Neural crest cell (in vitro differentiated cells): ENCODE data around the gene HNRNPH1. TPM values are rescaled to one million over a fixed set of nuclear protein-coding genes. Genes with fewer than 3 reads are reported as not detected.

Source experiments
- DNase-seq: peaks from one replicate; pipeline ENCODE4 v3.0.0; 2021; ENCODE audit warnings: low read depth, mixed read lengths, low spot score
- H3K27ac Mint-ChIP-seq: one replicate; pipeline ENCODE4 v1.8.0; 2021; ENCODE audit warnings: mild to moderate bottlenecking, mixed read lengths; ENCODE audit not compliant: unreplicated experiment
- H3K27me3 Mint-ChIP-seq: 2 replicates; pipeline ENCODE4 v1.8.0; 2021; ENCODE audit warnings: low read depth, mild to moderate bottlenecking, mixed read lengths
- H3K36me3 Mint-ChIP-seq: 2 replicates; pipeline ENCODE4 v1.8.0; 2021; ENCODE audit warnings: low read depth, mild to moderate bottlenecking, mixed read lengths
- H3K4me1 Mint-ChIP-seq: 2 replicates; pipeline ENCODE4 v1.8.0; 2021; ENCODE audit warnings: mixed read lengths
- H3K4me3 Mint-ChIP-seq: one replicate; pipeline ENCODE4 v1.8.0; 2021; ENCODE audit warnings: mild to moderate bottlenecking, mixed read lengths
- H3K9me3 Mint-ChIP-seq: 2 replicates; pipeline ENCODE4 v1.8.0; 2021; ENCODE audit warnings: mixed read lengths
- CTCF ChIP-seq: fragments of 200-600 bp; sonication (generic); conservative IDR thresholded peaks from 2 replicates; pipeline ENCODE4 v1.5.0; 2021; ENCODE audit warnings: antibody characterized with exemption, mild to moderate bottlenecking
- total RNA-seq: library from RNA; stranded (reverse); gene quantifications from 2 replicates; pipeline ENCODE4 v1.2.1, GENCODE V29; 2021

HNRNPH1 gene
- total RNA-seq, 1 donor from 2014 or later = 1,166 TPM

DNA sequence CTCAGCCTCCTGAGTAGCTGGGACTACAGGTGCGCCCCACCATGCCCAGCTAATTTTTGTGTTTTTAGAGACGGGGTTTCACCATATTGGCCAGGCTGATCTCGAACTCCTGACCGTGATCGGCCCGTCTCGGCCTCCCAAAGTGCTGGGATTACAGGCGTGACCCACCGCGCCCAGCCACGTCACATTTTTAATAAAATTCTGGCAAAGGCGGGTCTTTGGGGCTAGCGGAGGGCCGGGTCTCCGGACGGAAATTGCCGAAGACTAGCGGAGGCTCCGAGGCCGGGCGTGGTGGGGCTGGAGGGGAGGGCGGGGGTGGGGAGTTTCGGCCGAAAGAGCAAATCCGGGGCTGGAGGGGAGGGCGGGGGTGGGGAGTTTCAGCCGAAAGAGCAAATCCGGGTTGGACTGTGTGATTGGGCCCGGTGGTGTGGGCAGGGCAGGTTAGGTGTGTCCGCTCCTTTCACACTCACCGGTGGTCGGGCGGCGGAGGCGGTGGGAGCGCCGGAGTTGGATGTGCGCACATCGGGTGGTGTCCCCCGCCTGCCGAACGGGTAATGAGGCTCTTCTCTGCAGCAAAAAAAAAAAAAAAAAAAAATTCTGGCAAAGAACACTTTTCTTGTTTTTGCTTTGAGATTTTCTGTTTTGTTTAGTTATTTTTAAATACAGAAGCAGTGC lies 46.0 kb downstream of the HNRNPH1 start:
- no peaks in the 10 kb centered on the region for H3K4me1 Mint-ChIP-seq
- no peak for DNase-seq
- H3K4me3 Mint-ChIP-seq = no peak overlapping the region
- no peak overlapping the region for H3K27ac Mint-ChIP-seq
- no peaks in the 10 kb centered on the region for H3K27me3 Mint-ChIP-seq
- TF ChIP-seq CTCF = no peak
- peaks cover 10% of the 10 kb centered on the region for H3K36me3 Mint-ChIP-seq
- H3K9me3 Mint-ChIP-seq = no peaks in the 10 kb centered on the region

DNA sequence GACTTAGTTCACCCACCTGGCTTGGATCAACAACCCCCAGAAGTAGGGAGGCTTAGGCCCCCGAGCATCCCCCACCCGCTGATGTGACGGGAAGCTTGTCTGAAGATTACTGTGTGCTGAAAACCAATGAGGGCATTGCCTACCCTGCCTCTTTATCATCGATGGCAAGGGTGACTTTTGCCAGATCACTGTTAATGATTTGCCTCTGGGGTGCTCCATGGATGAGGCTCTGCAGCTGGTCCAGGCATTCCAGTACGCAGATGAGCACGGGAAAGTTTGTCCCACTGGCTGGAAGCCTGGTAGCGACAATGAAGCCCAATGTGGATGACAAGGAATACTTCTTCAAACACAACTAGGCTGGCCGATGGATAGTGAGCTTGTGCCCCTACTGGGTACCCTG lies 51.1 kb downstream of the HNRNPH1 start:
- Mint-ChIP-seq H3K4me3 (no peak overlapping the region), H3K27me3 (no peaks in the 10 kb centered on the region), H3K27ac (no peak overlapping the region), H3K36me3 (peaks cover 13% of the 10 kb centered on the region), H3K4me1 (no peaks in the 10 kb centered on the region), H3K9me3 (no peaks in the 10 kb centered on the region)
- no peak for TF ChIP-seq CTCF
- DNase-seq = no peak

DNA sequence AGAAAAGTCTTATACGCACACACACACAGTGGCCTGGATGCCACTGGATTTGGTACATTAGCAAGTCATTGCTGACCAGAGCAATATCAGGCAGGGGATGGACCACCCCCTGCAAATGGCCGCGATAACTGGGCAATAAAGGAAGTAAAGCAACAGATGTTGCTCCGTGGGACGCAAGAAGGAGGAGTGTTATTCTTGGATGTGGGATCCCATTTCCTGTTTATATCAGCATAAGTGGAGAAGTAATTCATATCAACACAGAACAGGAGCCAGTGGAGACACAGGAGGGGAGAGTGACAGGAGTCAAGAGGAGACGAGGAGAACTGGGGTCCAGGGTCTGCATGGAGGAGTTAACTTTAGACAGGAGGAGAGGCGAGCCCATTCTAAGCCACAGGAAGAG lies 54.8 kb downstream of the HNRNPH1 start:
- no peak for TF ChIP-seq CTCF
- peaks cover 11% of the 10 kb centered on the region for H3K36me3 Mint-ChIP-seq
- no peak for DNase-seq
- H3K4me3 Mint-ChIP-seq = no peak overlapping the region
- peak overlapping the region; percentile 13 for H3K27ac Mint-ChIP-seq
- no peaks in the 10 kb centered on the region for H3K9me3 Mint-ChIP-seq
- no peaks in the 10 kb centered on the region for H3K27me3 Mint-ChIP-seq
- H3K4me1 Mint-ChIP-seq = no peaks in the 10 kb centered on the region

DNA sequence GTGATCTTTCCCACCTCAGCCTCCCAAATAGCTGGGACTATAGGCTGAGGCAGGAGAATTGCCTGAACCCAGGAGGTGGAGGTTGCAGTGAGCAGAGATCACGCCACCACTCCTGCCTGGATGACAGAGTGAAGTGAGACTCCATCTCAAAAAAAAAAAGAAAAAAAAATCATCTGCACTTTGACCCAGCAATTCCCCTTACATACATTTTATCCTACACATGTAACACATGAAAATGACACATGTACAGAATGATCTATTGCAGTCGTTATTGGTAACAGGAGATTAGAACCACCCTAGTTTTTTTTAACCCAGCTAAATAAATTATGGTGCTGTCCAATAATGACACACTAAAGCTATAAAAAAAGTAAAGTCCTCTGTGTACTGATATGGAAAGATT lies 58.9 kb downstream of the HNRNPH1 start:
- H3K4me1 Mint-ChIP-seq = peaks cover 7% of the 10 kb centered on the region
- H3K27me3 Mint-ChIP-seq = no peaks in the 10 kb centered on the region
- H3K9me3 Mint-ChIP-seq = no peaks in the 10 kb centered on the region
- H3K4me3 Mint-ChIP-seq = no peak overlapping the region
- DNase-seq = no peak
- TF ChIP-seq CTCF = no peak
- H3K27ac Mint-ChIP-seq = no peak overlapping the region
- peaks cover 14% of the 10 kb centered on the region for H3K36me3 Mint-ChIP-seq

Other genes with a start within 250 kb of the HNRNPH1 start
- gene RUFY1, start 73.1 kb downstream of the HNRNPH1 start, total RNA-seq = 54.9 and 59.1 TPM in 2 replicates
- not detected in 2 replicates for gene CBY3, start 57.4 kb upstream of the HNRNPH1 start, total RNA-seq
- 652 and 682 TPM in 2 replicates for gene CANX, start 75.3 kb upstream of the HNRNPH1 start, total RNA-seq
- gene MAML1, start 109.2 kb upstream of the HNRNPH1 start, total RNA-seq = 57.6 and 59.1 TPM in 2 replicates
- 2.4 and 3.3 TPM in 2 replicates for gene LTC4S, start 170.3 kb upstream of the HNRNPH1 start, total RNA-seq
- 120 and 124 TPM in 2 replicates for gene MGAT4B, start 183.2 kb upstream of the HNRNPH1 start, total RNA-seq
- gene SQSTM1, start 197.2 kb upstream of the HNRNPH1 start, total RNA-seq = 67.6 and 69.5 TPM in 2 replicates
- gene MRNIP, start 235.1 kb upstream of the HNRNPH1 start, total RNA-seq = 40.9 and 42.2 TPM in 2 replicates